Measurements from ENCODE around the gene KRTAP21-3. TPM values are rescaled to one million over a fixed set of nuclear protein-coding genes. Genes with fewer than 3 reads are reported as not detected.

Gene KRTAP21-3
- total RNA-seq, 1 experiment from 2014 or later = not detected

- DNase-seq (ENCODE audit: low spot score) = no peak
- Histone ChIP-seq H3K4me3 (ENCODE audit: low read depth, low read length, poor library complexity, severe bottlenecking) (no peak within 1 kb of the TSS), H3K4me1 (ENCODE audit: insufficient read depth, low read length, poor library complexity, severe bottlenecking) (no peaks in the 10 kb centered on the region), H3K9me3 (ENCODE audit: low read depth, low read length, poor library complexity, severe bottlenecking) (no peaks in the 10 kb centered on the region), H3K36me3 (ENCODE audit: insufficient read depth, low read length, poor library complexity, severe bottlenecking) (no peaks in the 10 kb centered on the region), H3K27ac (ENCODE audit: low read depth, low read length, poor library complexity, severe bottlenecking) (no peak within 1 kb of the TSS), H3K27me3 (replicated peaks; ENCODE audit: insufficient read depth, low read depth, low read length, poor library complexity) (no peaks in the 10 kb centered on the region)
- BruUV-seq (replicated peaks) = no TSS peak
- TF ChIP-seq CTCF (conservative IDR thresholded peaks at IDR 0.05; ENCODE audit: low read depth, low read length) = no peak
- CTCF ChIA-PET = no interaction called here
- intact Hi-C loops (cut with micrococcal nuclease; ENCODE audit: unreplicated experiment) = no loop called here
- POLR2A ChIA-PET (ENCODE audit: low non-redundant PET) = no interaction called here
Measured at GRCh38 chr21:30747159-30747558, 28.6 kb upstream of the KRTAP21-3 start, which contains the start of gene KRTAP21-2. KRTAP21-2 (minus strand) TSS chr21:30747259; CDS start chr21:30747202, 57 bp downstream.

- H3K4me1 ChIP-seq (ENCODE audit: insufficient read depth, low read length, poor library complexity, severe bottlenecking) = no peaks in the 10 kb centered on the region
- H3K4me3 ChIP-seq (ENCODE audit: low read depth, low read length, poor library complexity, severe bottlenecking) = no peak overlapping the region
- intact Hi-C loops (cut with micrococcal nuclease; ENCODE audit: unreplicated experiment) = no loop called here
- no peak overlapping the region for H3K27ac ChIP-seq (ENCODE audit: low read depth, low read length, poor library complexity, severe bottlenecking)
- BruUV-seq (replicated peaks) = no TSS peak
- TF ChIP-seq CTCF (conservative IDR thresholded peaks at IDR 0.05; ENCODE audit: low read depth, low read length) = no peak
- no peak for TF ChIP-seq EZH2 (IDR thresholded peaks at IDR 0.05; ENCODE audit: borderline replicate concordance, low read depth, low read length, poor library complexity, severe bottlenecking)
- ChIA-PET CTCF (no interaction called here), POLR2A (ENCODE audit: low non-redundant PET) (no interaction called here)
- no peaks in the 10 kb centered on the region for H3K36me3 ChIP-seq (ENCODE audit: insufficient read depth, low read length, poor library complexity, severe bottlenecking)
- DNase-seq (ENCODE audit: low spot score) = no peak
- H3K9me3 ChIP-seq (ENCODE audit: low read depth, low read length, poor library complexity, severe bottlenecking) = peaks cover 7% of the 10 kb centered on the region
- no peaks in the 10 kb centered on the region for H3K27me3 ChIP-seq (replicated peaks; ENCODE audit: insufficient read depth, low read depth, low read length, poor library complexity)
Measured at GRCh38 chr21:30740462-30740861, 21.9 kb upstream of the KRTAP21-3 start.

GRCh38 chr21:30733026-30733425 is 14.4 kb upstream of the KRTAP21-3 start:
- peaks cover 31% of the 10 kb centered on the region for H3K27me3 ChIP-seq (replicated peaks; ENCODE audit: insufficient read depth, low read depth, low read length, poor library complexity)

More at GRCh38 chr21:30733026-30733425, 14.4 kb upstream of the KRTAP21-3 start:
- intact Hi-C loops (cut with micrococcal nuclease; ENCODE audit: unreplicated experiment) = no loop called here
- TF ChIP-seq CTCF (conservative IDR thresholded peaks at IDR 0.05; ENCODE audit: low read depth, low read length) = no peak
- TF ChIP-seq EZH2 (IDR thresholded peaks at IDR 0.05; ENCODE audit: borderline replicate concordance, low read depth, low read length, poor library complexity, severe bottlenecking) = no peak
- DNase-seq (ENCODE audit: low spot score) = no peak
- no TSS peak for BruUV-seq (replicated peaks)
- Histone ChIP-seq H3K4me3 (ENCODE audit: low read depth, low read length, poor library complexity, severe bottlenecking) (no peak overlapping the region), H3K36me3 (ENCODE audit: insufficient read depth, low read length, poor library complexity, severe bottlenecking) (no peaks in the 10 kb centered on the region), H3K27ac (ENCODE audit: low read depth, low read length, poor library complexity, severe bottlenecking) (no peak overlapping the region), H3K9me3 (ENCODE audit: low read depth, low read length, poor library complexity, severe bottlenecking) (peaks cover 11% of the 10 kb centered on the region), H3K4me1 (ENCODE audit: insufficient read depth, low read length, poor library complexity, severe bottlenecking) (no peaks in the 10 kb centered on the region)
- CTCF ChIA-PET = no interaction called here
- POLR2A ChIA-PET (ENCODE audit: low non-redundant PET) = no interaction called here

Data from A673 (cell line).